Islet precursor cell (in vitro differentiated cells): ENCODE results near the gene AIG1.

Experiments
- DNase-seq: peaks from one replicate; pipeline ENCODE4 v3.0.0-alpha.2; 2018

AIG1 gene

GRCh38 chr6:143204045-143204444 is 143.4 kb downstream of the AIG1 start:
- no peak for DNase-seq

GRCh38 chr6:143205131-143205535 is 144.4 kb downstream of the AIG1 start:
- no peak for DNase-seq

- DNase-seq, result no peak
Observed at GRCh38 chr6:143205585-143205984, 144.9 kb downstream of the AIG1 start.

- no peak for DNase-seq
Observed at GRCh38 chr6:143205991-143206390, 145.3 kb downstream of the AIG1 start.

- no peak for DNase-seq
Observed at GRCh38 chr6:143206550-143206949, 145.9 kb downstream of the AIG1 start.

GRCh38 chr6:143210420-143210819 is 149.7 kb downstream of the AIG1 start:
- no peak for DNase-seq

- DNase-seq, result no peak
Observed at GRCh38 chr6:143213859-143214376, 153.2 kb downstream of the AIG1 start.

- DNase-seq, result no peak
Observed at GRCh38 chr6:143215363-143215762, 154.7 kb downstream of the AIG1 start.

- DNase-seq, result no peak
Observed at GRCh38 chr6:143215771-143216170, 155.1 kb downstream of the AIG1 start.

- DNase-seq, result no peak
Observed at GRCh38 chr6:143218233-143218632, 157.5 kb downstream of the AIG1 start.

GRCh38 chr6:143221698-143222097 is 161.0 kb downstream of the AIG1 start:
- DNase-seq, result no peak

GRCh38 chr6:143222310-143222709 is 161.6 kb downstream of the AIG1 start:
- no peak for DNase-seq

GRCh38 chr6:143222801-143223231 is 162.1 kb downstream of the AIG1 start:
- no peak for DNase-seq

- DNase-seq, result peak; percentile 68
Observed at GRCh38 chr6:143223895-143224294, 163.2 kb downstream of the AIG1 start.

GRCh38 chr6:143224516-143224915 is 163.8 kb downstream of the AIG1 start:
- no peak for DNase-seq

- no peak for DNase-seq
Observed at GRCh38 chr6:143225929-143226328, 165.2 kb downstream of the AIG1 start.

GRCh38 chr6:143227675-143228074 is 167.0 kb downstream of the AIG1 start:
- no peak for DNase-seq

GRCh38 chr6:143229400-143229799 is 168.7 kb downstream of the AIG1 start:
- no peak for DNase-seq

- DNase-seq, result peak; percentile 69
Observed at GRCh38 chr6:143232849-143233248, 172.2 kb downstream of the AIG1 start.

- no peak for DNase-seq
Observed at GRCh38 chr6:143233554-143234285, 173.0 kb downstream of the AIG1 start.

- DNase-seq, result no peak
Observed at GRCh38 chr6:143234734-143235133, 174.0 kb downstream of the AIG1 start.

GRCh38 chr6:143236151-143236798 is 175.6 kb downstream of the AIG1 start:
- peak; percentile 59 for DNase-seq

GRCh38 chr6:143238306-143238705 is 177.6 kb downstream of the AIG1 start:
- no peak for DNase-seq

GRCh38 chr6:143241111-143241510 is 180.4 kb downstream of the AIG1 start:
- no peak for DNase-seq
